IMR-90 (cell line): ENCODE data around the gene SAG. TPM values are rescaled to one million over a fixed set of nuclear protein-coding genes. Genes with fewer than 3 reads are reported as not detected.

ENCODE experiments used
- ATAC-seq: fragments of 200-7000 bp; cut with Tn5 transposase; 2 replicates; pipeline ENCODE4 v1.9.1; 2020; ENCODE audit warnings: low read depth, mild to moderate bottlenecking, moderate library complexity
- BruUV-seq: library from RNA; stranded (reverse); fragments of 400-500 nt; replicated peaks from 2 replicates; lab custom pipeline; 2021; lab: Mats Ljungman, UMichigan
- CTCF ChIA-PET: fragments of 300-600 bp; formaldehyde crosslinking; extraction: SDS; loops from one replicate; lab custom pipeline; 2021; ENCODE audit warnings: antibody characterized with exemption; lab: Yijun Ruan, JAX
- POLR2A ChIA-PET: fragments of 300-600 bp; sonication (Branson Sonifier 250); formaldehyde crosslinking; loops from one replicate; lab custom pipeline; 2022; ENCODE audit warnings: antibody characterized with exemption; ENCODE audit not compliant: unreplicated experiment; lab: Charles Lee
- DNase-seq: peaks from one replicate; pipeline ENCODE4 v3.0.0; 2013
- H2AFZ ChIP-seq: replicated peaks from 2 replicates; pipeline ENCODE3; 2013; ENCODE audit warnings: low read length, mild to moderate bottlenecking; ENCODE audit not compliant: poor library complexity
- H2AK5ac ChIP-seq: 2 replicates; pipeline ENCODE4 v1.6.1; 2013; ENCODE audit warnings: low read depth, low read length, inconsistent platforms
- H2AK9ac ChIP-seq: replicated peaks from 2 replicates; pipeline ENCODE3; 2013; ENCODE audit warnings: mild to moderate bottlenecking, low read depth, low read length, moderate library complexity; ENCODE audit not compliant: poor library complexity
- H2BK120ac ChIP-seq: 2 replicates; pipeline ENCODE4 v1.6.1; 2013; ENCODE audit warnings: low read depth, low read length, inconsistent platforms
- H2BK15ac ChIP-seq: 3 replicates; pipeline ENCODE4 v1.6.1; 2013; ENCODE audit warnings: low read depth, low read length, inconsistent platforms
- H2BK20ac ChIP-seq: 2 replicates; pipeline ENCODE4 v1.6.1; 2013; ENCODE audit warnings: low read depth, mild to moderate bottlenecking, inconsistent platforms, low read length, moderate library complexity
- H2BK5ac ChIP-seq: 2 replicates; pipeline ENCODE4 v1.6.1; 2013; ENCODE audit warnings: mild to moderate bottlenecking, low read depth, low read length, inconsistent platforms; ENCODE audit not compliant: poor library complexity, severe bottlenecking
- H3K14ac ChIP-seq: replicated peaks from 2 replicates; pipeline ENCODE4 v1.6.1; 2013; ENCODE audit warnings: low read depth, low read length, inconsistent platforms
- H3K18ac ChIP-seq: 2 replicates; pipeline ENCODE4 v1.6.1; 2013; ENCODE audit warnings: low read depth, low read length, control low read depth
- H3K23ac ChIP-seq: 2 replicates; pipeline ENCODE4 v1.6.1; 2013; ENCODE audit warnings: low read depth, low read length, inconsistent platforms
- H3K27ac ChIP-seq: 2 replicates; pipeline ENCODE4 v1.5.1; 2013; ENCODE audit warnings: mild to moderate bottlenecking, control low read depth, low read length; ENCODE audit not compliant: insufficient read depth
- H3K27me3 ChIP-seq: 2 replicates; pipeline ENCODE4 v1.6.1; 2013; ENCODE audit warnings: low read length; ENCODE audit not compliant: control insufficient read depth, insufficient read depth
- H3K36me3 ChIP-seq: 2 replicates; pipeline ENCODE4 v1.6.1; 2013; ENCODE audit warnings: low read length, mixed read lengths; ENCODE audit not compliant: control insufficient read depth, insufficient read depth
- H3K4ac ChIP-seq: 2 replicates; pipeline ENCODE4 v1.6.1; 2013; ENCODE audit warnings: low read depth, low read length, inconsistent platforms
- H3K4me1 ChIP-seq: 2 replicates; pipeline ENCODE4 v1.6.1; 2013; ENCODE audit warnings: low read length, mixed read lengths; ENCODE audit not compliant: control insufficient read depth, insufficient read depth
- H3K4me2 ChIP-seq: 2 replicates; pipeline ENCODE4 v1.6.1; 2013; ENCODE audit warnings: low read depth, mild to moderate bottlenecking, control low read depth, low read length, moderate library complexity
- H3K4me3 ChIP-seq: 2 replicates; pipeline ENCODE4 v1.5.1; 2013; ENCODE audit warnings: low read depth, mild to moderate bottlenecking, control low read depth, low read length, moderate library complexity; ENCODE audit not compliant: insufficient read depth
- H3K56ac ChIP-seq: 2 replicates; pipeline ENCODE4 v1.6.1; 2013; ENCODE audit warnings: low read length, inconsistent platforms; ENCODE audit not compliant: insufficient read depth; ENCODE audit errors: extremely low read depth
- H3K79me1 ChIP-seq, 2 experiments: 2 replicates each; pipeline ENCODE4 v1.6.1; 2013; ENCODE audit warnings: low read length in 2 of 2, inconsistent platforms in 1 of 2, low read depth in 1 of 2
- H3K9ac ChIP-seq: 2 replicates; pipeline ENCODE4 v1.6.1; 2013; ENCODE audit warnings: low read depth, low read length, control low read depth
- H3K9me1 ChIP-seq: 2 replicates; pipeline ENCODE4 v1.6.1; 2013; ENCODE audit warnings: low read length, inconsistent platforms; ENCODE audit not compliant: insufficient read depth
- H3K9me3 ChIP-seq: 2 replicates; pipeline ENCODE4 v1.6.1; 2013; ENCODE audit warnings: low read length; ENCODE audit not compliant: control insufficient read depth, insufficient read depth
- H4K20me1 ChIP-seq: 2 replicates; pipeline ENCODE4 v1.6.1; 2013; ENCODE audit warnings: low read length, inconsistent platforms; ENCODE audit not compliant: insufficient read depth
- H4K5ac ChIP-seq: 2 replicates; pipeline ENCODE4 v1.6.1; 2013; ENCODE audit warnings: mild to moderate bottlenecking, low read depth, low read length, control low read depth
- H4K8ac ChIP-seq, 2 experiments: 2 replicates each; pipeline ENCODE4 v1.6.1; 2013; ENCODE audit warnings: low read depth in 2 of 2, low read length in 2 of 2, control low read depth in 1 of 2, inconsistent platforms in 1 of 2
- H4K91ac ChIP-seq: 2 replicates; pipeline ENCODE4 v1.6.1; 2013; ENCODE audit warnings: low read depth, low read length, inconsistent platforms; ENCODE audit not compliant: insufficient read depth
- BHLHE40 ChIP-seq: fragments of 150-350 bp; IDR thresholded peaks from 2 replicates; pipeline ENCODE4 v1.6.1; 2016; ENCODE audit warnings: mild to moderate bottlenecking, low read depth, low read length
- CEBPB ChIP-seq: IDR thresholded peaks from 2 replicates; pipeline ENCODE4 v1.6.1; 2012; ENCODE audit warnings: low read depth, low read length, improper control_type of control experiment
- CHD1 ChIP-seq: IDR thresholded peaks from 2 replicates; pipeline ENCODE4 v1.6.1; 2012; ENCODE audit warnings: low read depth, low read length, improper control_type of control experiment
- FOS ChIP-seq: fragments of 150-350 bp; IDR thresholded peaks from 2 replicates; pipeline ENCODE4 v1.6.1; 2016; ENCODE audit warnings: low read depth, low read length
- MAFK ChIP-seq: IDR thresholded peaks from 2 replicates; pipeline ENCODE4 v1.6.1; 2012; ENCODE audit warnings: low read depth, low read length, improper control_type of control experiment
- MAZ ChIP-seq: IDR thresholded peaks from 2 replicates; pipeline ENCODE4 v1.6.1; 2012; ENCODE audit warnings: low read depth, mild to moderate bottlenecking, low read length, improper control_type of control experiment, moderate library complexity, borderline replicate concordance
- MXI1 ChIP-seq: IDR thresholded peaks from 2 replicates; pipeline ENCODE4 v1.6.1; 2012; ENCODE audit warnings: low read depth, mild to moderate bottlenecking, low read length, moderate library complexity, borderline replicate concordance
- NFE2L2 ChIP-seq: fragments of 150-350 bp; IDR thresholded peaks from 2 replicates; pipeline ENCODE4 v1.6.1; 2016; ENCODE audit warnings: low read depth, mild to moderate bottlenecking, low read length
- POLR2A ChIP-seq: IDR thresholded peaks from 2 replicates; pipeline ENCODE4 v1.6.1; 2012; ENCODE audit warnings: mild to moderate bottlenecking, low read depth, low read length
- RAD21 ChIP-seq: IDR thresholded peaks from 2 replicates; pipeline ENCODE4 v1.6.1; 2012; ENCODE audit warnings: low read length, improper control_type of control experiment
- RCOR1 ChIP-seq: IDR thresholded peaks from 2 replicates; pipeline ENCODE4 v1.6.1; 2012; ENCODE audit warnings: mild to moderate bottlenecking, low read length, improper control_type of control experiment; ENCODE audit not compliant: insufficient replicate concordance
- RFX5 ChIP-seq: IDR thresholded peaks from 2 replicates; pipeline ENCODE4 v1.8.0; 2012; ENCODE audit warnings: low read depth, mild to moderate bottlenecking, low read length, moderate library complexity
- SMC3 ChIP-seq: fragments of 150-350 bp; IDR thresholded peaks from 2 replicates; pipeline ENCODE4 v1.6.1; 2016; ENCODE audit warnings: low read depth, mild to moderate bottlenecking, antibody characterized with exemption, low read length, moderate library complexity
- WGBS, 2 experiments: methylation state at CpG; one replicate each; pipeline versions ENCODE4 v1.1.5 to v1.1.7; 2013; ENCODE audit warnings: missing lambda C conversion rate in 2 of 2; ENCODE audit not compliant: insufficient read length in 1 of 2; ENCODE audit errors: extremely low coverage in 2 of 2; 5-methylcytosine and 5-hydroxymethylcytosine counted together
- dilution Hi-C: fragments of 300-500 bp; cut with HindIII; formaldehyde crosslinking; loops from one replicate; pipeline ENCODE4 v1.14.3; 2018; ENCODE audit warnings: low sequenced_read_pairs; ENCODE audit not compliant: unreplicated experiment
- in situ Hi-C: fragments of 300-500 bp; cut with MboI; formaldehyde crosslinking; loops from 3 replicates; pipeline ENCODE4 v1.14.3; 2019; ENCODE audit warnings: low sequenced_read_pairs, inconsistent platforms, mixed read lengths
- intact Hi-C: fragments of 100-400 bp; cut with micrococcal nuclease; formaldehyde crosslinking; loops from 2 replicates; pipeline ENCODE4 v1.10.0; 2022
- polyA plus RNA-seq, 3 experiments: library from polyadenylated mRNA; depleted of rRNA; stranded (reverse); fragments of >200 nt; gene quantifications; 2 replicates each; pipeline ENCODE4 v1.2.3, GENCODE V29; 2012; ENCODE audit warnings: low replicate concordance in 1 of 3
- total RNA-seq: library from RNA; depleted of rRNA; stranded (reverse); fragments of >200 nt; gene quantifications from 2 replicates; pipeline ENCODE4 v1.2.3, GENCODE V29; 2012
- TF ChIP-seq, protein P1 (sequence below): fragments of 150-350 bp; IDR thresholded peaks from 2 replicates; pipeline ENCODE4 v1.6.1; 2017; ENCODE audit warnings: mild to moderate bottlenecking, antibody characterized with exemption, low read length, low read depth
- TF ChIP-seq, protein P2 (sequence below): conservative IDR thresholded peaks from 2 replicates; pipeline ENCODE4 v1.5.1; 2012; ENCODE audit warnings: mild to moderate bottlenecking, low read depth, low read length, improper control_type of control experiment
- TF ChIP-seq, protein P3 (sequence below): fragments of 150-350 bp; IDR thresholded peaks from 2 replicates; pipeline ENCODE4 v1.6.1; 2016; ENCODE audit warnings: low read depth, mild to moderate bottlenecking, low read length, moderate library complexity, borderline replicate concordance

The SAG gene
- total and polyA plus RNA-seq, 2 of the 4 experiments (the other 2 are of a cell fraction), result not detected

DNA sequence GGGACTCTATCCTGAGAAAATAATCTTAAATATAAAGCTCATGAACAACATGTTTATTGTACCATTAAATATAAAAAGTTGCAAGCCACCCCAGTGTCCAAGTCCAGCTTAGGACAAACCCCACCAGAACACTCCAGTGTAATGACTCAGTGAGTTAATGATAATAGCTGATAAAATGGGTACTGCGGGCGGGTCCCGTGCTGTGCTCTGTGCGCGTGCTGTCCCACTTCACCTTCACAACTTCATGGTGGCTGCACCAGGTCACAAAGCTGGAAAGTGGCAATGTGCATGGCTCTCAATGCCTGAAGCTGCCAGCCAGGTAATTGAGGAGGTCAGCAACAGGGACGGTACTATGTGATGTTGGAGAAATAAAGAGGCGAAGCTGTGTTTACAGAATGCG, 65.2 kb downstream of the SAG start:
- H2BK120ac ChIP-seq, result no peak overlapping the region
- H3K36me3 ChIP-seq, result peaks cover 1% of the 10 kb centered on the region; the same call in 1 of the 2 replicates
- no peaks in the 10 kb centered on the region for H3K9me3 ChIP-seq
- H3K4me3 ChIP-seq, result no peak overlapping the region
- H3K23ac ChIP-seq, result no peak overlapping the region
- no peak overlapping the region for H2BK5ac ChIP-seq
- BruUV-seq, result no TSS peak
- no peak overlapping the region for H3K4ac ChIP-seq
- ChIA-PET POLR2A (interaction anchor here (0.6 kb wide), 1 partner anchor 943 kb away, joined by 3 read pairs; no protein-coding TSS in a partner anchor), CTCF (no interaction called here)
- H3K56ac ChIP-seq, result no peak overlapping the region
- in situ Hi-C loops (no loop called here), dilution Hi-C loops (no loop called here), intact Hi-C loops (loop anchor here (1.0 kb wide), 1 partner anchor 9 kb away; no protein-coding TSS in a partner anchor)
- no peak overlapping the region for H2AFZ ChIP-seq
- peaks cover 4% of the 10 kb centered on the region; the same call in 1 of the 2 replicates for H4K20me1 ChIP-seq
- H3K14ac ChIP-seq, result no peak overlapping the region
- H2BK20ac ChIP-seq, result no peak overlapping the region
- no peak overlapping the region for H2AK5ac ChIP-seq
- H3K4me1 ChIP-seq, result no peaks in the 10 kb centered on the region; the same call in 1 of the 2 replicates
- H3K79me1 ChIP-seq, result peaks cover 3 to 26% of the 10 kb centered on the region in 2 experiments; a peak in 3 of 4 replicates
- H3K9me1 ChIP-seq, result no peaks in the 10 kb centered on the region; the same call in 1 of the 2 replicates
- WGBS, 2 experiments, result 94% methylated on average over 3 of the region's 8 CpGs; no CpG with 5 or more reads in 1 of the 2 experiments
- DNase-seq (no peak), ATAC-seq (no peak)
- no peak overlapping the region for H2AK9ac ChIP-seq
- no peak overlapping the region for H3K27ac ChIP-seq
- TF ChIP-seq CHD1 (no peak), RCOR1 (no peak), SMC3 (no peak), MXI1 (no peak), RAD21 (no peak), BHLHE40 (no peak), MAZ (no peak), POLR2A (no peak), RFX5 (no peak), FOS (no peak), MAFK (no peak), CEBPB (no peak), NFE2L2 (no peak)
- TF ChIP-seq, protein P1, sequence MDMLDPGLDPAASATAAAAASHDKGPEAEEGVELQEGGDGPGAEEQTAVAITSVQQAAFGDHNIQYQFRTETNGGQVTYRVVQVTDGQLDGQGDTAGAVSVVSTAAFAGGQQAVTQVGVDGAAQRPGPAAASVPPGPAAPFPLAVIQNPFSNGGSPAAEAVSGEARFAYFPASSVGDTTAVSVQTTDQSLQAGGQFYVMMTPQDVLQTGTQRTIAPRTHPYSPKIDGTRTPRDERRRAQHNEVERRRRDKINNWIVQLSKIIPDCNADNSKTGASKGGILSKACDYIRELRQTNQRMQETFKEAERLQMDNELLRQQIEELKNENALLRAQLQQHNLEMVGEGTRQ, result no peak
- TF ChIP-seq, protein P2, sequence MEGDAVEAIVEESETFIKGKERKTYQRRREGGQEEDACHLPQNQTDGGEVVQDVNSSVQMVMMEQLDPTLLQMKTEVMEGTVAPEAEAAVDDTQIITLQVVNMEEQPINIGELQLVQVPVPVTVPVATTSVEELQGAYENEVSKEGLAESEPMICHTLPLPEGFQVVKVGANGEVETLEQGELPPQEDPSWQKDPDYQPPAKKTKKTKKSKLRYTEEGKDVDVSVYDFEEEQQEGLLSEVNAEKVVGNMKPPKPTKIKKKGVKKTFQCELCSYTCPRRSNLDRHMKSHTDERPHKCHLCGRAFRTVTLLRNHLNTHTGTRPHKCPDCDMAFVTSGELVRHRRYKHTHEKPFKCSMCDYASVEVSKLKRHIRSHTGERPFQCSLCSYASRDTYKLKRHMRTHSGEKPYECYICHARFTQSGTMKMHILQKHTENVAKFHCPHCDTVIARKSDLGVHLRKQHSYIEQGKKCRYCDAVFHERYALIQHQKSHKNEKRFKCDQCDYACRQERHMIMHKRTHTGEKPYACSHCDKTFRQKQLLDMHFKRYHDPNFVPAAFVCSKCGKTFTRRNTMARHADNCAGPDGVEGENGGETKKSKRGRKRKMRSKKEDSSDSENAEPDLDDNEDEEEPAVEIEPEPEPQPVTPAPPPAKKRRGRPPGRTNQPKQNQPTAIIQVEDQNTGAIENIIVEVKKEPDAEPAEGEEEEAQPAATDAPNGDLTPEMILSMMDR, result no peak
- TF ChIP-seq, protein P3, sequence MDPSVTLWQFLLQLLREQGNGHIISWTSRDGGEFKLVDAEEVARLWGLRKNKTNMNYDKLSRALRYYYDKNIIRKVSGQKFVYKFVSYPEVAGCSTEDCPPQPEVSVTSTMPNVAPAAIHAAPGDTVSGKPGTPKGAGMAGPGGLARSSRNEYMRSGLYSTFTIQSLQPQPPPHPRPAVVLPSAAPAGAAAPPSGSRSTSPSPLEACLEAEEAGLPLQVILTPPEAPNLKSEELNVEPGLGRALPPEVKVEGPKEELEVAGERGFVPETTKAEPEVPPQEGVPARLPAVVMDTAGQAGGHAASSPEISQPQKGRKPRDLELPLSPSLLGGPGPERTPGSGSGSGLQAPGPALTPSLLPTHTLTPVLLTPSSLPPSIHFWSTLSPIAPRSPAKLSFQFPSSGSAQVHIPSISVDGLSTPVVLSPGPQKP, result no peak
- H3K9ac ChIP-seq, result no peak overlapping the region
- H3K4me2 ChIP-seq, result no peak overlapping the region
- H2BK15ac ChIP-seq, result no peak overlapping the region
- no peak overlapping the region for H4K8ac ChIP-seq
- H4K5ac ChIP-seq, result no peak overlapping the region
- H3K27me3 ChIP-seq, result no peaks in the 10 kb centered on the region
- H4K91ac ChIP-seq, result no peak overlapping the region
- H3K18ac ChIP-seq, result no peak overlapping the region
